ENCODE measurements around the gene BTRC.

DNA sequence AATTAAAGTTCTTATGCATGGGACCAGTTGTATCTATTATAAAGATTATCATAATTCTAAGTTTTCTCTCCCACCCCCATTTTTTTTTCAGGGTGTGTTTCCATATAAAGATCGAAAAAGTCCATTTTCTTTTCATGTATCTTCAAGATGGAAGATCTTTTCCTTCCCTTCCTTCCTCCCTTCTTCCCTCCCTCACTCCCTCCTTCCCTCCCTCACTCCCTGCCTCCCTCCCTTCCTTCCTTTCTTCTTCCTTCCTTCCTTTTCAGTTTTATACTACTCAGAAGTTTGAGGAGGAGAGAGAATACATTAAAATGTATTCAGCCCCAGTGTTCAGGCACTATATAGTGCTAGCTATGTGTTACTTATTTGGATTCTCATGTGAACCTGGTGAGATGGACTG, 136.1 kb downstream of the BTRC start:
- TF ChIP-seq POLR2AphosphoS5 (IDR thresholded peaks at IDR 0.05) = no peak
- TF ChIP-seq, protein P1, sequence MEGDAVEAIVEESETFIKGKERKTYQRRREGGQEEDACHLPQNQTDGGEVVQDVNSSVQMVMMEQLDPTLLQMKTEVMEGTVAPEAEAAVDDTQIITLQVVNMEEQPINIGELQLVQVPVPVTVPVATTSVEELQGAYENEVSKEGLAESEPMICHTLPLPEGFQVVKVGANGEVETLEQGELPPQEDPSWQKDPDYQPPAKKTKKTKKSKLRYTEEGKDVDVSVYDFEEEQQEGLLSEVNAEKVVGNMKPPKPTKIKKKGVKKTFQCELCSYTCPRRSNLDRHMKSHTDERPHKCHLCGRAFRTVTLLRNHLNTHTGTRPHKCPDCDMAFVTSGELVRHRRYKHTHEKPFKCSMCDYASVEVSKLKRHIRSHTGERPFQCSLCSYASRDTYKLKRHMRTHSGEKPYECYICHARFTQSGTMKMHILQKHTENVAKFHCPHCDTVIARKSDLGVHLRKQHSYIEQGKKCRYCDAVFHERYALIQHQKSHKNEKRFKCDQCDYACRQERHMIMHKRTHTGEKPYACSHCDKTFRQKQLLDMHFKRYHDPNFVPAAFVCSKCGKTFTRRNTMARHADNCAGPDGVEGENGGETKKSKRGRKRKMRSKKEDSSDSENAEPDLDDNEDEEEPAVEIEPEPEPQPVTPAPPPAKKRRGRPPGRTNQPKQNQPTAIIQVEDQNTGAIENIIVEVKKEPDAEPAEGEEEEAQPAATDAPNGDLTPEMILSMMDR (IDR thresholded peaks at IDR 0.05) = no peak
- no peak for TF ChIP-seq POLR2A (IDR thresholded peaks at IDR 0.05)

All from prostate gland (tissue), 2 donors.